Panc1 (cell line): Measurements from ENCODE around the gene IGF1R. TPM values are rescaled to one million over a fixed set of nuclear protein-coding genes. Genes with fewer than 3 reads are reported as not detected.

Experiments
- ATAC-seq: fragments of 200-7000 bp; cut with Tn5 transposase; 2 replicates; pipeline ENCODE4 v1.9.1; 2020; ENCODE audit warnings: mild to moderate bottlenecking, moderate library complexity
- BruUV-seq: library from RNA; stranded (reverse); fragments of 400-500 nt; replicated peaks from 2 replicates; lab custom pipeline; 2021; lab: Mats Ljungman, UMichigan
- CTCF ChIA-PET: fragments of 300-600 bp; sonication (Branson Sonifier 250); formaldehyde crosslinking; loops from one replicate; lab custom pipeline; 2022; ENCODE audit warnings: antibody characterized with exemption; lab: Charles Lee
- POLR2A ChIA-PET: fragments of 300-600 bp; sonication (Branson Sonifier 250); formaldehyde crosslinking; loops from one replicate; lab custom pipeline; 2022; ENCODE audit warnings: antibody characterized with exemption; lab: Charles Lee
- DNase-seq: peaks from one replicate; pipeline ENCODE4 v3.0.0-alpha.2; 2010; ENCODE audit warnings: low read depth, low spot score
- H3K27ac ChIP-seq: 2 replicates; pipeline ENCODE4 v1.5.1; 2011; ENCODE audit warnings: mild to moderate bottlenecking, low read length, inconsistent platforms
- H3K27me3 ChIP-seq: fragments of 200-500 bp; sonication (Bioruptor generic); 2 replicates; pipeline ENCODE4 v1.6.0; 2014; ENCODE audit warnings: low read length, inconsistent platforms; ENCODE audit not compliant: control insufficient read depth, insufficient read depth
- H3K36me3 ChIP-seq: fragments of 200-500 bp; sonication (Bioruptor generic); 2 replicates; pipeline ENCODE4 v1.5.1; 2014; ENCODE audit warnings: inconsistent platforms, mild to moderate bottlenecking, low read length, moderate library complexity; ENCODE audit not compliant: control insufficient read depth, insufficient read depth
- H3K4me1 ChIP-seq: 2 replicates; pipeline ENCODE4 v1.5.1; 2011; ENCODE audit warnings: inconsistent platforms, mild to moderate bottlenecking, low read length, moderate library complexity; ENCODE audit not compliant: control insufficient read depth, insufficient read depth
- H3K4me3 ChIP-seq, 2 experiments: 2 replicates each; pipeline ENCODE4 v1.5.1; 2011 to 2012; ENCODE audit warnings: low read depth in 2 of 2, low read length in 2 of 2, mild to moderate bottlenecking in 2 of 2, inconsistent platforms in 1 of 2, moderate library complexity in 1 of 2
- H3K9me3 ChIP-seq: fragments of 200-500 bp; sonication (Bioruptor generic); 2 replicates; pipeline ENCODE4 v1.5.1; 2014; ENCODE audit warnings: low read depth, mild to moderate bottlenecking, inconsistent platforms, low read length, moderate library complexity; ENCODE audit not compliant: control insufficient read depth, insufficient read depth
- POLR2AphosphoS5 ChIP-seq: IDR thresholded peaks from 2 replicates; pipeline ENCODE4 v1.6.1; 2012; ENCODE audit warnings: mild to moderate bottlenecking, low read depth, low read length, moderate library complexity
- SIN3A ChIP-seq: IDR thresholded peaks from 2 replicates; pipeline ENCODE4 v1.6.1; 2012; ENCODE audit warnings: low read depth, mild to moderate bottlenecking, low read length, moderate library complexity, borderline replicate concordance; ENCODE audit not compliant: insufficient read depth
- TCF7L2 ChIP-seq: IDR thresholded peaks from 2 replicates; pipeline ENCODE4 v1.6.1; 2011; ENCODE audit warnings: mild to moderate bottlenecking, low read depth, low read length, inconsistent platforms
- in situ Hi-C: cut with HindIII; loops from 2 replicates; pipeline ENCODE4 v1.10.0; 2016; ENCODE audit warnings: low sequenced_read_pairs, low pct_unique_long_range_greater_than_20kb
- intact Hi-C: fragments of 100-400 bp; cut with micrococcal nuclease; formaldehyde crosslinking; loops from one replicate; pipeline ENCODE4 v1.10.0; 2022; ENCODE audit not compliant: unreplicated experiment
- total RNA-seq: library from RNA; stranded (reverse); gene quantifications from one replicate; pipeline ENCODE4 v1.2.1, GENCODE V29; 2021; ENCODE audit not compliant: unreplicated experiment
- TF ChIP-seq, protein P1 (sequence below), 2 experiments: IDR thresholded peaks; 2 replicates each; pipeline ENCODE4 v1.6.1; 2011 to 2012; ENCODE audit warnings: low read depth in 2 of 2, control low read depth in 1 of 2, low read length in 1 of 2, mild to moderate bottlenecking in 1 of 2, moderate library complexity in 1 of 2; ENCODE audit not compliant: insufficient read depth in 1 of 2
- TF ChIP-seq, protein P2 (sequence below): fragments of 450-650 bp; IDR thresholded peaks from 2 replicates; pipeline ENCODE4 v1.5.1; 2017; ENCODE audit warnings: mild to moderate bottlenecking

Gene IGF1R
- total RNA-seq, 1 experiment from 2014 or later = 77.1 TPM

DNA sequence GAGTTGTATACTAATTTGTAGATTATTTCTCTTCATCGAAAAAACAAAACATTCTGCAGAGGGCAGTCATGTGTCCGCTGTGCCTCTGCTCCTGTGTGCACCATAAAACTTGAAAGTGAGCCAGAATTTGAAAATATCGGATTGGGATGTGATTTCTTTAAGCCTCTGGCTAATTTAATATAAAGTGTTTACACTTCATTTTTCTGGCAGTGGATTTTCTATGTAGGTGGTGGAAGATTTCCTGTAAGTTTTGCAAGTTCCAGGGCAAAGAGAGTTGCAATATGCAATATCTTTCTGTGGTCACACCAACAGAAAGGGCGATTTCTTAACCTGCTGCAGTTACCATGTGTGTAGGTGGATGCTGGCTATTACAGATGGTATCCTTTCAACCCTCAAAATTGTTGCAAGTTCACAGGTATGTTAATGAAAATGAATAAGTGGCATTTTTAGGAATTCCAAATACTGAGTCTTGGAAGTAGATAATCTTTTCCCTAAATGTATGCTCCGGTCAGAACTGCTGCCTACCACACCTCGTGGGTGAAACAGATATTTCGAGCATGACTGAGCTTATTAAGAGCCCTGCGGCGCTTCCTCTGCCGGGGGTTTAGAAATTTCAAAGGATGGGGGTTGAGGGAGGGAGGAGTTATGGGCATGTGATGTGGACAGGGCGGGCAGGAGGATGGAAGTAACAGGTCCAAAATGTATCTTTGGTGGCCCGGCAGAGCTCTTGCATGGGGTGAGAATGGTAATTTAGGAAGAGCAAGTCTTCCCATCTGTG is 225.3 kb downstream of the IGF1R start:
- POLR2A ChIA-PET = interaction anchor here (0.6 kb wide), 2 partner anchors 141 to 242 kb away, joined by 7 to 8 read pairs; no protein-coding TSS in a partner anchor
- CTCF ChIA-PET = interaction anchor here (0.6 to 0.9 kb wide), 3 partner anchors 8 to 175 kb away, joined by 3 read pairs; no protein-coding TSS in a partner anchor
- peak overlapping the region; percentile 93 for H3K27ac ChIP-seq
- H3K27me3 ChIP-seq = no peaks in the 10 kb centered on the region
- DNase-seq (no peak), ATAC-seq (peak; percentile 95)
- peak overlapping the region; percentile 6 to 18; a peak in 3 of 4 replicates for H3K4me3 ChIP-seq
- no TSS peak for BruUV-seq
- intact Hi-C loops (no loop called here), in situ Hi-C loops (no loop called here)
- no peaks in the 10 kb centered on the region for H3K9me3 ChIP-seq
- TF ChIP-seq POLR2AphosphoS5 (no peak), TCF7L2 (peak; percentile 77; the same call in 1 of the 2 replicates), SIN3A (no peak)
- TF ChIP-seq, protein P1, sequence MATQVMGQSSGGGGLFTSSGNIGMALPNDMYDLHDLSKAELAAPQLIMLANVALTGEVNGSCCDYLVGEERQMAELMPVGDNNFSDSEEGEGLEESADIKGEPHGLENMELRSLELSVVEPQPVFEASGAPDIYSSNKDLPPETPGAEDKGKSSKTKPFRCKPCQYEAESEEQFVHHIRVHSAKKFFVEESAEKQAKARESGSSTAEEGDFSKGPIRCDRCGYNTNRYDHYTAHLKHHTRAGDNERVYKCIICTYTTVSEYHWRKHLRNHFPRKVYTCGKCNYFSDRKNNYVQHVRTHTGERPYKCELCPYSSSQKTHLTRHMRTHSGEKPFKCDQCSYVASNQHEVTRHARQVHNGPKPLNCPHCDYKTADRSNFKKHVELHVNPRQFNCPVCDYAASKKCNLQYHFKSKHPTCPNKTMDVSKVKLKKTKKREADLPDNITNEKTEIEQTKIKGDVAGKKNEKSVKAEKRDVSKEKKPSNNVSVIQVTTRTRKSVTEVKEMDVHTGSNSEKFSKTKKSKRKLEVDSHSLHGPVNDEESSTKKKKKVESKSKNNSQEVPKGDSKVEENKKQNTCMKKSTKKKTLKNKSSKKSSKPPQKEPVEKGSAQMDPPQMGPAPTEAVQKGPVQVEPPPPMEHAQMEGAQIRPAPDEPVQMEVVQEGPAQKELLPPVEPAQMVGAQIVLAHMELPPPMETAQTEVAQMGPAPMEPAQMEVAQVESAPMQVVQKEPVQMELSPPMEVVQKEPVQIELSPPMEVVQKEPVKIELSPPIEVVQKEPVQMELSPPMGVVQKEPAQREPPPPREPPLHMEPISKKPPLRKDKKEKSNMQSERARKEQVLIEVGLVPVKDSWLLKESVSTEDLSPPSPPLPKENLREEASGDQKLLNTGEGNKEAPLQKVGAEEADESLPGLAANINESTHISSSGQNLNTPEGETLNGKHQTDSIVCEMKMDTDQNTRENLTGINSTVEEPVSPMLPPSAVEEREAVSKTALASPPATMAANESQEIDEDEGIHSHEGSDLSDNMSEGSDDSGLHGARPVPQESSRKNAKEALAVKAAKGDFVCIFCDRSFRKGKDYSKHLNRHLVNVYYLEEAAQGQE (IDR thresholded peaks at IDR 0.05; ENCODE audit: insufficient read depth in 1 of 2, low read depth in 2 of 2, low read length in 1 of 2) = no peak
- TF ChIP-seq, protein P2, sequence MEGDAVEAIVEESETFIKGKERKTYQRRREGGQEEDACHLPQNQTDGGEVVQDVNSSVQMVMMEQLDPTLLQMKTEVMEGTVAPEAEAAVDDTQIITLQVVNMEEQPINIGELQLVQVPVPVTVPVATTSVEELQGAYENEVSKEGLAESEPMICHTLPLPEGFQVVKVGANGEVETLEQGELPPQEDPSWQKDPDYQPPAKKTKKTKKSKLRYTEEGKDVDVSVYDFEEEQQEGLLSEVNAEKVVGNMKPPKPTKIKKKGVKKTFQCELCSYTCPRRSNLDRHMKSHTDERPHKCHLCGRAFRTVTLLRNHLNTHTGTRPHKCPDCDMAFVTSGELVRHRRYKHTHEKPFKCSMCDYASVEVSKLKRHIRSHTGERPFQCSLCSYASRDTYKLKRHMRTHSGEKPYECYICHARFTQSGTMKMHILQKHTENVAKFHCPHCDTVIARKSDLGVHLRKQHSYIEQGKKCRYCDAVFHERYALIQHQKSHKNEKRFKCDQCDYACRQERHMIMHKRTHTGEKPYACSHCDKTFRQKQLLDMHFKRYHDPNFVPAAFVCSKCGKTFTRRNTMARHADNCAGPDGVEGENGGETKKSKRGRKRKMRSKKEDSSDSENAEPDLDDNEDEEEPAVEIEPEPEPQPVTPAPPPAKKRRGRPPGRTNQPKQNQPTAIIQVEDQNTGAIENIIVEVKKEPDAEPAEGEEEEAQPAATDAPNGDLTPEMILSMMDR = no peak
- H3K4me1 ChIP-seq = peaks cover 76% of the 10 kb centered on the region
- no peaks in the 10 kb centered on the region for H3K36me3 ChIP-seq

DNA sequence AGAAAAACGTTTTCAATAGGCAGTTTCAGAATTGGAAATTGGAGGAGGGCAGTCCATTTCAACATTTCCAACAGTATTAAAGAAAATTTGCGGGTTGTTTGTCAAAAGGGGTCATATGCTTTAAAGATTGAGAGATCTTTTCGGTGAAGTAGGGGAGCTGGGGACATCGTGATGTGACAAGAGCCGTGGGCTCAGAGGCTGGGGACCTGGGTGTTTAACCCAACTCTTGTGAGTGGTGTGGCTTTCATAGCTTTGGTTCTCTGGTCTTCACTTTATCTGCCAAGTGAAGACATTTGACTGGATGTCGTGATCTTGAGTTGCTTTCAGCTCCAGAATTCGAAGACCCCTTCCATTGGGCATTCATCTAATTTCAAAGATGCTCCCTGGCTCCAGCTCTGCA is 226.0 kb downstream of the IGF1R start:
- peak overlapping the region in 1 of 2 experiments; percentile 18; a peak in 2 of 4 replicates for H3K4me3 ChIP-seq
- ChIA-PET POLR2A (no interaction called here), CTCF (interaction anchor here (0.6 to 0.7 kb wide), 2 partner anchors 174 to 201 kb away, joined by 3 read pairs; no protein-coding TSS in a partner anchor)
- ATAC-seq = no peak; the same call in 1 of the 2 replicates
- no peaks in the 10 kb centered on the region for H3K36me3 ChIP-seq
- no peaks in the 10 kb centered on the region for H3K27me3 ChIP-seq
- DNase-seq = no peak
- H3K4me1 ChIP-seq = peaks cover 73% of the 10 kb centered on the region
- intact Hi-C loops = no loop called here
- no peaks in the 10 kb centered on the region for H3K9me3 ChIP-seq
- in situ Hi-C loops = no loop called here
- peak overlapping the region; percentile 93 for H3K27ac ChIP-seq
- no TSS peak for BruUV-seq
- TF ChIP-seq TCF7L2 (no peak), POLR2AphosphoS5 (no peak), SIN3A (no peak)
- TF ChIP-seq, protein P2 = no peak
- TF ChIP-seq, protein P1 (IDR thresholded peaks at IDR 0.05; ENCODE audit: insufficient read depth in 1 of 2, low read depth in 2 of 2, low read length in 1 of 2) = no peak; a peak in 1 of 4 replicates
